ENCODE results near the gene PBX3.

DNA sequence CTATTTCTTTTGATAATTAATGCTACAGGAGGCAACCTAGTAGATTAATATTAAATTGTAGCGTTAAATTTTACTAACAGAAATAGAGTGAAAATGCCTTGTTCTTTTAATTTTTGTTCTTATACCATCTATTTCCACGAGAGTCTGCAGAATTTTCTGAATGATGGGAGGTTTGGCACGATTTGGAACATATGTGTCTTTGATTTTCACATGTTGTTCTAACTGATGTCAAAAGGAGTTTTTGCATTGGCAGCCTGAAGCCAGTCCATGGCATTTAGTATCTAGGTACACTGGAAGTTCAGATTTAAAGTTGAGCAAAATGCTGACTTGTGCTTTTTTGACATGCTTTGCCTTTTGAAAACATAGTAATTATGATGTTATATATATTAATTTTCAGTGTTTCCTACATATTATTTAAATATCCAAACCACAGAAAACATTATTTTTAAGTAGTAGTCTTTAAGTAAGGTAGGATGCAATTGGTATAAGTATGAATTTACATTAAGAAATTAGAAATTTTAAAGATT, 103.0 kb downstream of the PBX3 start:
- TF ChIP-seq, protein P1, sequence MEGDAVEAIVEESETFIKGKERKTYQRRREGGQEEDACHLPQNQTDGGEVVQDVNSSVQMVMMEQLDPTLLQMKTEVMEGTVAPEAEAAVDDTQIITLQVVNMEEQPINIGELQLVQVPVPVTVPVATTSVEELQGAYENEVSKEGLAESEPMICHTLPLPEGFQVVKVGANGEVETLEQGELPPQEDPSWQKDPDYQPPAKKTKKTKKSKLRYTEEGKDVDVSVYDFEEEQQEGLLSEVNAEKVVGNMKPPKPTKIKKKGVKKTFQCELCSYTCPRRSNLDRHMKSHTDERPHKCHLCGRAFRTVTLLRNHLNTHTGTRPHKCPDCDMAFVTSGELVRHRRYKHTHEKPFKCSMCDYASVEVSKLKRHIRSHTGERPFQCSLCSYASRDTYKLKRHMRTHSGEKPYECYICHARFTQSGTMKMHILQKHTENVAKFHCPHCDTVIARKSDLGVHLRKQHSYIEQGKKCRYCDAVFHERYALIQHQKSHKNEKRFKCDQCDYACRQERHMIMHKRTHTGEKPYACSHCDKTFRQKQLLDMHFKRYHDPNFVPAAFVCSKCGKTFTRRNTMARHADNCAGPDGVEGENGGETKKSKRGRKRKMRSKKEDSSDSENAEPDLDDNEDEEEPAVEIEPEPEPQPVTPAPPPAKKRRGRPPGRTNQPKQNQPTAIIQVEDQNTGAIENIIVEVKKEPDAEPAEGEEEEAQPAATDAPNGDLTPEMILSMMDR (conservative IDR thresholded peaks at IDR 0.05 in 1 of 2, IDR thresholded peaks at IDR 0.05 in 1 of 2; ENCODE audit: low read depth in 1 of 2, low read length in 2 of 2), result no peak
- TF ChIP-seq EZH2 (IDR thresholded peaks at IDR 0.05; ENCODE audit: low read length, missing control alignments), result no peak
